ENCODE data around the gene NKX1-1.
"Not testable (repeated sequence)": the region's sequence is repeated elsewhere in the genome, so short reads cannot be mapped to it uniquely, and the experiment has no call there.

NKX1-1 gene

GRCh38 chr4:1373892-1374705 lies 32.1 kb downstream of the NKX1-1 start:
- no peak for DNase-seq (ENCODE audit: low spot score)

GRCh38 chr4:1372576-1372975 lies 33.7 kb downstream of the NKX1-1 start:
- DNase-seq (ENCODE audit: low spot score) = not testable (repeated sequence)

DNA sequence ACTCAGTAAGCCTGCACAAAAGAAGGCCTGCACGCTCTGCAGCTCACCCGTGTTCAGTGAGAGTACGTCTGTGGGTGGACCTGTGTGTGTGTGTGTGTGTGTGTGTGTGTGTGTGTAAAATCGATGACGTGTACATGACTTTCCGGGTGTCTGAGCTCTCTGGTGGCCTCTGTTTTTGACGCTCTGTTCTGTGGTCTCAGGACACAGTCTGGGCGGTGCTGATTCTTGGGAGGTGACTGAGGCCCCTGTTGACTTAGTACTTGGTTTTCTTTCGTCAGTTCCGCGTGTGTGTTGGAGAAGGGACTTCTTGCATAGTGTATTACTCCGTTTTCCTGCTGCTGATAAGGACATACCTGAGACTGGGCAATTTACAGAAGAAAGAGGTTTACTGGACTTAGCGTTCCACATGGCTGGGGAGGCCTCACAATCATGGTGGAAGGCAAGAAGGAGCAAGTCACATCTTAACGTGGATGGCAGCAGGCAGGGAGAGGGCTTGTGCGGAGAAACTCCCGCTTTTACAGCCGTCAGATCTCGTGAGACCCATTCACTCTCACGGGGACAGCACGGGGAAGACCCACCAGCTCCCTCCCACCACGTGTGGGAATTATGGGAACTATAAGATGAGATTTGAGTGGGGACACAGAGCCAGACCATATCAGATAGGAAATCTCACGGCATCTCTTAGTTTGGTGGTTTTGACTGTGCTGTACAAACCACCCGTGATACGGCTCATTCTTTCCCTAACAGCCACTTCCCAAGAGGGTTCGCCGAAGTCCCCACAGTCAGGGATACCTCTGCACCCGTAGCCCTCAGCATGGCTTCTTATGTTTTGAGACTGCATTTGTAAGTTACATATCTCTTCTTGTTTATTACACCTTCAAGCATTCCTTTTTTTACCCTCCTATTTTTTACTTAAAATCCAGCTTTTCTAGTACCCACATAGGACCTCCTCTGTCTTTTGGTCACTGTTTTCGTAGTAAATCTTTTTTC lies 34.8 kb downstream of the NKX1-1 start:
- no peak for DNase-seq (ENCODE audit: low spot score)

DNA sequence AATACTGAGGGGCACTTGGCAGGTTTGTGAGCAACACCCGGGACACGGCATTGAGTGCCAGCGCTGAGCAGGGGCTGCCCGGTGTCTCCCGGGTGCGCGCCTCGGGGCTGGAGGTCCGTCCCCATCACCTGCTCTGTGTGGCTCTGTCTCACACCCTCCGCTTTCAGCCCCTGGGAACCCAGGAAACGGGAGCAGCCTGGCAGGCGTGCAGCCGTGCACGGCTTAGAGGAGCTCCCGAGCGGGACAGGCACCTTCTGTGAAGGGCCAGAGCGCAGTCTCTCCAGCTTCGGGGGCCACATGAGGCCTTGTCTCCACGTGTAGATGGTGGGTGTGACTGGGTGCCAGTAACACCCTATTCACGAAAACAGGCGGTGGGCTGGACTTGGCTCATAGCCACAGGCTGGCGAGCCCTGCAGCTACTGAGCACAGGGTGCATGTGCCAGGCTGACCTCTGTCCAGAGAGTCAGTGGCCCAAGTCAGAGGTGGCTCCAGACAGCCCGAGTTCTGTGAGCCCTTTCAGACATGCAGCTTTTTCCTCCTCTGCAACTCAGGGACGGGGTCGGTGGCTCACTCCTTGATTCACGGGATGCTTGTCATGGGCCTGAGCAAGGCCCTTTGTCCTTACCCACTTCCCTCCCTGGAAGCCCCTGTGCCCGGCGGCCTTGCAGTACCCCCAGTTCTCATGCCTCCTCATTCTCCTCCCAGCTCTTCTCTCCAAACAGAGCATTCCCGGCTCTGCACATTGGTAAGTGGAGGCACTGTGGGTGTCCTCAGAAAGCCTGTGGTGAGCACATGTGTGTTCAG lies 35.7 kb downstream of the NKX1-1 start:
- no peak for DNase-seq (ENCODE audit: low spot score)

DNA sequence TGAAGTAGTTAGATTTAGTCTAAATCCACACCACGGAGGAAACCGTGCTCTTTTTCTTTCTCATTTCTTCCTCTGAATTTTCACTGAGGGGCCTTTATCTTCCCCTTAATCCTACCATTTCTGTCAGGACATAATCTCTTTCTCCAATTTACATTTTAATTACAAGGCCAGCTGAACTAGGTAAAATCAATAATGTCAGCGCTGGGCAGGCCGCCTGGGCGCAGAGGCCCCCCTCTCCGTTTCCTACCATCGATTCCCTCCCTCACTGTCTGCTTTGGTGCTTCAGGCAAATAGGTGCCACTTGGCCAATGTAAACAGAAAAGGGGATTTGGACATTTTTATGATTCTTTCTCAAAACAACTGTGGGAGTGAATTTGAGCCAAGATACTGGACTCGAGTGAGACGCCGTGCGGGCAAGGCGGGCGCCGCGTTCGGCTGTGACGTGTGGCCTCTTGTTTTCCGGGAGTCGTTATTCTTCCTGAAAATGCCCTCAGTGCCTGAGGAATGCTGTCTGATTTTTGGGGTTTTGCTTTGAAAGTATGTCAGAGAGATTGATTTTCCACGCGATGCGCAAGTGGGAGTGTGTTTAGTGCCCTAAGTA lies 36.7 kb downstream of the NKX1-1 start:
- DNase-seq (ENCODE audit: low spot score) = no peak

DNA sequence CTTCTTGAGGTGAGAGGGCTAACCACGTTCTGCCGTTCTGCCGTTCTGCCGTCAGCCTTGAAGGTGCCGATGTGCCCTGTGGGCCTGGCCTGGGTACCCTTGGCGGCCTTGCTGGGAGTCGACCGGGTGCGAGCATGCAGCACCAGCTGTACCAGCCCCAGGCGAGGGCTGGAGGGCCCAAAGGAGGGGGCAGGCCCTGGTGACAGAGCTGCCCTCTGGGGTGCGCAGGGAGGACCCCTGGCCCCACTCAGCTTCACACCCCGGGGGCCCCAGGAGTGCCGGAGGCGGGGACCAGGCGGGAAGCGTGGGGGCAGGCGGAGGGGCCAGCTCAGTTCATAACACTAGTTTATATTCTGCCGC lies 37.2 kb downstream of the NKX1-1 start:
- no peak for DNase-seq (ENCODE audit: low spot score)

DNA sequence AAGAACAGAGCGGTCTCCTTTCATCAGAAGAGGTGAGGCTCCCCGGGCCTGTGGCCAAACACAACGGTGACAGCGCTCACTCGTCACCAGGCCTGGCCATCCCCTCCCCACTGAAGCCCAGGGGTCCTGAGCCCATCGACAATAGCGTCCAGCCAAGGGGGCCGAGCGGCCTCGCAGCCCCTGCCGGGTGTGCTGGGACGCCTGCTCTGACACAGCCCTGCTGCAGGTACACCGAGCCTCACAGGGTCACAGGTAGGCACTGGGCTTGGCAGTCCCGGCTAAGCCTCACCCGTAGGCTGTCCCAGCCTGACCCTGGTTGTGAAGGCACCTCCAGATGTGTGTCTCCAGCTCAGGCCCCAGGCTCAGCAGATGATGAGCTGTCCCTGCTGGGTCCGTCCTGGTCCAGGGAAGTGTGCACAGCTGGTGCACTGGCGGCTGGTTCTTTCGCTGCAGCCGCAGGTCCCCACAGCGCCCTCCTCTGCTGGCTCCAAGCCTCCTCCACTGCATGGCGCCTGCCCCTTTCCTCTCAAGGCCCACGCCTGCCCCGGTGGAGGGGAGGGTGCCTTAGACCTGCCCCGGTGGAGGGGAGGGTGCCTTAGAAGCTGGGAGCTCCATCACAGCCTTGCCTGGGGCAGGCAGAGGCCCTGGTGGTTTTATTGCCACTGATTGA lies 37.7 kb downstream of the NKX1-1 start:
- no peak for DNase-seq (ENCODE audit: low spot score)

DNA sequence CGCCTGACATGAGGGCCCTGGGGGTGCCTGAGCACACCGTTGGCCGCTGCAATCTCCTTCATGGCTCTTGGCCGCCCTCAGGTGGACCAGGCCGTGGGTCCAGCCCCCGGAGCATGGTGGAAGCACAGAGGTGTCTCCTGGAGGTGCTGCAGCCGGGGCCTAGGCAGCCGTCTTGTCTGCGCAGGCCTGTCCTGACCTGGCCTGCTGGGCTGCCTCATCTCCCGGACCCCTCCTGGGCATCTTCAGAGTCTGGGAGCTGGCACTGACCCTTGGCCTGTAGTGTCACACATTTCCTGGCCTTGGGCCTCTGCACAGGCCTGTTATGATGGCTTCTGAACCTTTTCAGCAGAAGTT lies 38.3 kb downstream of the NKX1-1 start:
- DNase-seq (ENCODE audit: low spot score) = no peak

GRCh38 chr4:1367230-1367935 lies 38.9 kb downstream of the NKX1-1 start:
- no peak for DNase-seq (ENCODE audit: low spot score)

- no peak for DNase-seq (ENCODE audit: low spot score)
Observed at GRCh38 chr4:1366371-1367229, 39.6 kb downstream of the NKX1-1 start.

- DNase-seq (ENCODE audit: low spot score) = no peak
Observed at GRCh38 chr4:1365271-1366178, 40.7 kb downstream of the NKX1-1 start.

DNA sequence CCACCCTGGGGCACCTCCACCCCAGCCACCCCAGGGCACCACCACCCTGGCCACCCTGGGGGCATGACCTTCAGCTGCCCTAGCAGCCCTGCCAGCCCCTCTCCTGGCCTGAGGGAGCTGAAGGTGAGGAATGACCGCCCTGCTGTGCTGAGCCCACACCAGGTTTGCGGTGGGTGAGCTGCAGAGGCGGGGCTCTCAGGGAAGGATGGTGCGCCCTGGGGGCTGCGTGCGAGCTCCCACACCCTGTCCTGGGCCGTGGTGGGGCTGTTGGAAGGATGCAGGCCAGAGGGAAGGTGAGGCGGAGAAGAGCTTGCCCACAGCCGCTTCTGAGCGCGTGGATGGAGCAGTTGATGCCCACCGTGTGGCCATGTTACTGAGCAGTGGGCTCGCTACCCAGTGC lies 41.5 kb downstream of the NKX1-1 start:
- no peak for DNase-seq (ENCODE audit: low spot score)

- DNase-seq (ENCODE audit: low spot score) = no peak
Observed at GRCh38 chr4:1364217-1364616, 42.0 kb downstream of the NKX1-1 start.

DNA sequence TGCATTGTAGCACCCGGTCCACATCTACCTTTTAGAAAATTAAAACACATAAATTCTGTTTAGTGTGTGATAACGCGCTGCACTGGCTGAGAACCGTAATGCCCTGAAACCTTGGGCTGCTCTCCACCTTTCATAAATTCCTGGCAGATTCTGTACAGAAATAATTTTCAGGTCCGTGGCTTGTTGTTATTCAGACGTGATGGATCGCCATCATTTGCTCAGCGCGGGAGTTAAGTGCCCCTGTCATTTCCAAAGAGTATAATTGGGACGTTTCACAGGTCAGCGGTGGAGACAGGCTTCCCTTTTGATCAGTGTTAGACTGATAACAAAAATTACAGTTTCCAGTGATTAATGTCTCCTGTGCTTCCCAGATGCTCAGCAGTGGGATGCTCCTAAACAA lies 42.7 kb downstream of the NKX1-1 start:
- DNase-seq (ENCODE audit: low spot score) = no peak

- no peak for DNase-seq (ENCODE audit: low spot score)
Observed at GRCh38 chr4:1362521-1362920, 43.7 kb downstream of the NKX1-1 start.

GRCh38 chr4:1362046-1362445 lies 44.2 kb downstream of the NKX1-1 start:
- no peak for DNase-seq (ENCODE audit: low spot score)

- DNase-seq (ENCODE audit: low spot score) = no peak
Observed at GRCh38 chr4:1361431-1361830, 44.8 kb downstream of the NKX1-1 start.

- peak; percentile 67 for DNase-seq (ENCODE audit: low spot score)
Observed at GRCh38 chr4:1360423-1361283, 45.6 kb downstream of the NKX1-1 start.

All from AG20443 (cell line).